ENCODE measurements around the gene TRPV5.

GRCh38 chr7:142961595-142961972, 28.0 kb upstream of the TRPV5 start:
- TF ChIP-seq EZH2 (IDR thresholded peaks at IDR 0.05; ENCODE audit: insufficient read depth, poor library complexity, severe bottlenecking) = no peak
- no peak for TF ChIP-seq EZH2phosphoT487 (IDR thresholded peaks at IDR 0.05; ENCODE audit: insufficient read depth, low read depth)
